ENCODE measurements around the gene TM4SF1. TPM values are rescaled to one million over a fixed set of nuclear protein-coding genes. Genes with fewer than 3 reads are reported as not detected.

The TM4SF1 gene
- total and polyA plus RNA-seq, 9 of the 15 experiments (the other 6 are each of a cell fraction or from before 2014, with no cell fraction given), result 0.06 to 0.44 (median 0.08) TPM; not detected in 4

DNA sequence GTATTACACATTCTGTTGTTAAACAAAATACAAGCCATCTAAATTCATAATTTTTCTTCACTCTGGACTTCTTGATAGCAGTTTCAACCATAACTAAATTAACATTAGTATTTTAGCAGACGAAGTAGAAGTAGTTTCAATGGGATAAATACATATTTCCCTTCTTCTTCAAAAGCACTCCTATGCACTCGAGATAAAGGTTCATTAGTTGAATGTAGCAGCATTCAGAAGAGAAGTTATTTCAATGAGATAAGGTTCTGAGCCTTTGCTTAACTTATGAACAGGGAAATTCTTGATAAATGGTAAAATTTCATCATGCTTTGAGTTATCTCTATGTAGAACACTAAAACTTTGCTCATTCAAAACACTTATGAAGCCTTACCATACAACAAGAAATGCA, 55.8 kb downstream of the TM4SF1 start:
- Histone ChIP-seq H3K4me3 (no peak overlapping the region), H3K9me3 (replicated peaks; ENCODE audit: control insufficient read depth, insufficient read depth, low read depth, low read length) (no peaks in the 10 kb centered on the region), H3K9me1 (ENCODE audit: control insufficient read depth, insufficient read depth, low read length) (no peaks in the 10 kb centered on the region), H4K20me1 (replicated peaks; ENCODE audit: control insufficient read depth, insufficient read depth, low read length) (no peaks in the 10 kb centered on the region), H3K4me2 (ENCODE audit: insufficient read depth, low read length) (no peak overlapping the region), H2AFZ (ENCODE audit: low read depth, low read length) (no peak overlapping the region), H3K36me3 (ENCODE audit: control insufficient read depth, insufficient read depth, low read length) (no peaks in the 10 kb centered on the region), H3K4me1 (replicated peaks in 1 of 2; ENCODE audit: control insufficient read depth in 2 of 2, insufficient read depth in 2 of 2, low read length in 2 of 2) (no peaks in the 10 kb centered on the region), H3K9ac (ENCODE audit: insufficient read depth in 1 of 2, low read depth in 2 of 2, low read length in 2 of 2) (no peak overlapping the region), H3K79me2 (ENCODE audit: control insufficient read depth, insufficient read depth, low read length) (no peaks in the 10 kb centered on the region), H3K27ac (ENCODE audit: extremely low read depth, low read depth, low read length) (no peak overlapping the region), H3K27me3 (ENCODE audit: control insufficient read depth in 2 of 2, insufficient read depth in 2 of 2, low read length in 2 of 2) (no peaks in the 10 kb centered on the region; a peak in 1 of 5 replicates)
- FAIRE-seq (no peak), DNase-seq (ENCODE audit: extremely low read depth in 1 of 4, low spot score in 3 of 4) (no peak), ATAC-seq (no peak)
- in situ Hi-C loops (cut with MboI), result no loop called here
- no TSS peak for BruUV-seq (replicated peaks)
- WGBS (ENCODE audit: insufficient coverage, low coverage, missing lambda C conversion rate), result 0% methylated on average over 2 of the region's 2 CpGs
- intact Hi-C loops (cut with micrococcal nuclease), result no loop called here
- POLR2A ChIA-PET, result no interaction called here
- CTCF ChIA-PET (ENCODE audit: low intra/inter-chr PET ratio), result no interaction called here
- TF ChIP-seq FOSL1 (tag; conservative IDR thresholded peaks at IDR 0.05), result no peak
- TF ChIP-seq, protein P1, sequence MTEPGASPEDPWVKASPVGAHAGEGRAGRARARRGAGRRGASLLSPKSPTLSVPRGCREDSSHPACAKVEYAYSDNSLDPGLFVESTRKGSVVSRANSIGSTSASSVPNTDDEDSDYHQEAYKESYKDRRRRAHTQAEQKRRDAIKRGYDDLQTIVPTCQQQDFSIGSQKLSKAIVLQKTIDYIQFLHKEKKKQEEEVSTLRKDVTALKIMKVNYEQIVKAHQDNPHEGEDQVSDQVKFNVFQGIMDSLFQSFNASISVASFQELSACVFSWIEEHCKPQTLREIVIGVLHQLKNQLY (CRISPR knock-in tag; conservative IDR thresholded peaks at IDR 0.05), result no peak
- TF ChIP-seq, protein P2, sequence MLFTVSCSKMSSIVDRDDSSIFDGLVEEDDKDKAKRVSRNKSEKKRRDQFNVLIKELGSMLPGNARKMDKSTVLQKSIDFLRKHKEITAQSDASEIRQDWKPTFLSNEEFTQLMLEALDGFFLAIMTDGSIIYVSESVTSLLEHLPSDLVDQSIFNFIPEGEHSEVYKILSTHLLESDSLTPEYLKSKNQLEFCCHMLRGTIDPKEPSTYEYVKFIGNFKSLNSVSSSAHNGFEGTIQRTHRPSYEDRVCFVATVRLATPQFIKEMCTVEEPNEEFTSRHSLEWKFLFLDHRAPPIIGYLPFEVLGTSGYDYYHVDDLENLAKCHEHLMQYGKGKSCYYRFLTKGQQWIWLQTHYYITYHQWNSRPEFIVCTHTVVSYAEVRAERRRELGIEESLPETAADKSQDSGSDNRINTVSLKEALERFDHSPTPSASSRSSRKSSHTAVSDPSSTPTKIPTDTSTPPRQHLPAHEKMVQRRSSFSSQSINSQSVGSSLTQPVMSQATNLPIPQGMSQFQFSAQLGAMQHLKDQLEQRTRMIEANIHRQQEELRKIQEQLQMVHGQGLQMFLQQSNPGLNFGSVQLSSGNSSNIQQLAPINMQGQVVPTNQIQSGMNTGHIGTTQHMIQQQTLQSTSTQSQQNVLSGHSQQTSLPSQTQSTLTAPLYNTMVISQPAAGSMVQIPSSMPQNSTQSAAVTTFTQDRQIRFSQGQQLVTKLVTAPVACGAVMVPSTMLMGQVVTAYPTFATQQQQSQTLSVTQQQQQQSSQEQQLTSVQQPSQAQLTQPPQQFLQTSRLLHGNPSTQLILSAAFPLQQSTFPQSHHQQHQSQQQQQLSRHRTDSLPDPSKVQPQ (CRISPR knock-in tag; IDR thresholded peaks at IDR 0.05; ENCODE audit: borderline replicate concordance), result no peak
- no peak for TF ChIP-seq YY1 (IDR thresholded peaks at IDR 0.05; ENCODE audit: borderline replicate concordance in 1 of 3, control insufficient read depth in 1 of 3, extremely low read depth in 1 of 3, insufficient read depth in 3 of 3, insufficient read length in 1 of 3, insufficient replicate concordance in 2 of 3, low read depth in 1 of 3, low read length in 2 of 3)
- TF ChIP-seq SIN3A (IDR thresholded peaks at IDR 0.05; ENCODE audit: borderline replicate concordance in 2 of 2, control insufficient read depth in 1 of 2, low read depth in 2 of 2, low read length in 2 of 2), result no peak
- no peak for TF ChIP-seq NRF1 (conservative IDR thresholded peaks at IDR 0.05 in 1 of 2, IDR thresholded peaks at IDR 0.05 in 1 of 2)
- TF ChIP-seq, protein P3, sequence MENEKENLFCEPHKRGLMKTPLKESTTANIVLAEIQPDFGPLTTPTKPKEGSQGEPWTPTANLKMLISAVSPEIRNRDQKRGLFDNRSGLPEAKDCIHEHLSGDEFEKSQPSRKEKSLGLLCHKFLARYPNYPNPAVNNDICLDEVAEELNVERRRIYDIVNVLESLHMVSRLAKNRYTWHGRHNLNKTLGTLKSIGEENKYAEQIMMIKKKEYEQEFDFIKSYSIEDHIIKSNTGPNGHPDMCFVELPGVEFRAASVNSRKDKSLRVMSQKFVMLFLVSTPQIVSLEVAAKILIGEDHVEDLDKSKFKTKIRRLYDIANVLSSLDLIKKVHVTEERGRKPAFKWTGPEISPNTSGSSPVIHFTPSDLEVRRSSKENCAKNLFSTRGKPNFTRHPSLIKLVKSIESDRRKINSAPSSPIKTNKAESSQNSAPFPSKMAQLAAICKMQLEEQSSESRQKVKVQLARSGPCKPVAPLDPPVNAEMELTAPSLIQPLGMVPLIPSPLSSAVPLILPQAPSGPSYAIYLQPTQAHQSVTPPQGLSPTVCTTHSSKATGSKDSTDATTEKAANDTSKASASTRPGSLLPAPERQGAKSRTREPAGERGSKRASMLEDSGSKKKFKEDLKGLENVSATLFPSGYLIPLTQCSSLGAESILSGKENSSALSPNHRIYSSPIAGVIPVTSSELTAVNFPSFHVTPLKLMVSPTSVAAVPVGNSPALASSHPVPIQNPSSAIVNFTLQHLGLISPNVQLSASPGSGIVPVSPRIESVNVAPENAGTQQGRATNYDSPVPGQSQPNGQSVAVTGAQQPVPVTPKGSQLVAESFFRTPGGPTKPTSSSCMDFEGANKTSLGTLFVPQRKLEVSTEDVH (IDR thresholded peaks at IDR 0.05; ENCODE audit: low read depth, partially characterized antibody), result no peak
- TF ChIP-seq, protein P4, sequence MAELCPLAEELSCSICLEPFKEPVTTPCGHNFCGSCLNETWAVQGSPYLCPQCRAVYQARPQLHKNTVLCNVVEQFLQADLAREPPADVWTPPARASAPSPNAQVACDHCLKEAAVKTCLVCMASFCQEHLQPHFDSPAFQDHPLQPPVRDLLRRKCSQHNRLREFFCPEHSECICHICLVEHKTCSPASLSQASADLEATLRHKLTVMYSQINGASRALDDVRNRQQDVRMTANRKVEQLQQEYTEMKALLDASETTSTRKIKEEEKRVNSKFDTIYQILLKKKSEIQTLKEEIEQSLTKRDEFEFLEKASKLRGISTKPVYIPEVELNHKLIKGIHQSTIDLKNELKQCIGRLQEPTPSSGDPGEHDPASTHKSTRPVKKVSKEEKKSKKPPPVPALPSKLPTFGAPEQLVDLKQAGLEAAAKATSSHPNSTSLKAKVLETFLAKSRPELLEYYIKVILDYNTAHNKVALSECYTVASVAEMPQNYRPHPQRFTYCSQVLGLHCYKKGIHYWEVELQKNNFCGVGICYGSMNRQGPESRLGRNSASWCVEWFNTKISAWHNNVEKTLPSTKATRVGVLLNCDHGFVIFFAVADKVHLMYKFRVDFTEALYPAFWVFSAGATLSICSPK (IDR thresholded peaks at IDR 0.05; ENCODE audit: borderline replicate concordance), result no peak
- TF ChIP-seq, protein P5, sequence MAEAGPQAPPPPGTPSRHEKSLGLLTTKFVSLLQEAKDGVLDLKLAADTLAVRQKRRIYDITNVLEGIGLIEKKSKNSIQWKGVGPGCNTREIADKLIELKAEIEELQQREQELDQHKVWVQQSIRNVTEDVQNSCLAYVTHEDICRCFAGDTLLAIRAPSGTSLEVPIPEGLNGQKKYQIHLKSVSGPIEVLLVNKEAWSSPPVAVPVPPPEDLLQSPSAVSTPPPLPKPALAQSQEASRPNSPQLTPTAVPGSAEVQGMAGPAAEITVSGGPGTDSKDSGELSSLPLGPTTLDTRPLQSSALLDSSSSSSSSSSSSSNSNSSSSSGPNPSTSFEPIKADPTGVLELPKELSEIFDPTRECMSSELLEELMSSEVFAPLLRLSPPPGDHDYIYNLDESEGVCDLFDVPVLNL (CRISPR knock-in tag; IDR thresholded peaks at IDR 0.05; ENCODE audit: low read depth), result no peak
- TF ChIP-seq HEY1 (CRISPR knock-in tag; IDR thresholded peaks at IDR 0.05; ENCODE audit: borderline replicate concordance), result no peak
- no peak for TF ChIP-seq ATF7 (IDR thresholded peaks at IDR 0.05)
